HG03520 (cell line): ENCODE measurements around the gene MAP4K1.

Source experiments
- ATAC-seq: cut with Tn5 transposase; IDR thresholded peaks from one replicate; pipeline ENCODE4 v1.9.1; 2021; ENCODE audit warnings: mild to moderate bottlenecking, moderate library complexity; ENCODE audit not compliant: unreplicated experiment

Gene MAP4K1

DNA sequence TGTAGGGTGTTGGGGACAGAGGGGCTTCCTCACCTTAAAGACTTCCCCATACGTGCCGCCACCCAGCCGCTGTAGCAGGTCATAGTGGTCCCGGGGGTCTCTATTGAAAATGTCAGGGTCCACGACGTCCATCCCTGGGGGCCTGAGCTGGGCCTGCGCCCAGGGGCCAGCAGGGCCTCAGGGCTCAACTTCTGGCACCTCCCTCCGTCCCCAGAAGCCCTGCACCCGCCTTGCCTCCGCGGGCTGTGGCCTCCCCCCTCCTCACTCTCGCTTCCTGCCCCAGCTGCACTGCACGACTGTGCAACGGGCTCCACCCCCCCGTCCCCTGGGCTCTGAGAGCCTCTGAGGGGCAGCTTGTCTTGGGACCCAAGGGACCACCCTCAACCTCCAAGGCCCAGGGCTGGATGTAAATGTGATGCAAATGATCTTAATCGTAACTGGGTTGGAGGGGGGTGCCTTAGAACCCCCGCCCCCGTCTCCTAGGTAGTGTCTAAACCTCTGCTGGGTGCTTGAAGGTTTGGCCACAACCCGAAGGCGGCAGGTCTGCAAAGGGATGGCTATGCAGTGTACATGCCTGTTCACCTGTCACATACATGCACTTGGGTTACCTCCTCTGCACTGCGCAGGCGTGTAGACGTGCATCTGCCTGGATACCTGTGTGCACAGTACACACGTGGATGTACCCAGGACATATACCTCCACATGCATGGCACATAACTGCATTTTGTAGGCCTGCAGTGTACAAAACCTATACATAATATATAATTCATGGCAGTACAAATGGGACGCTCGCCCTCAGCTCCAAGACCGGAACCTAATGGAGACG is at the start of gene MAP4K1:
TSS of gene MAP4K1 (minus strand) at position 190 of the 826 bp plus-strand sequence. CDS start at position 132, 58 bp downstream.
- peak; percentile 43 for ATAC-seq

DNA sequence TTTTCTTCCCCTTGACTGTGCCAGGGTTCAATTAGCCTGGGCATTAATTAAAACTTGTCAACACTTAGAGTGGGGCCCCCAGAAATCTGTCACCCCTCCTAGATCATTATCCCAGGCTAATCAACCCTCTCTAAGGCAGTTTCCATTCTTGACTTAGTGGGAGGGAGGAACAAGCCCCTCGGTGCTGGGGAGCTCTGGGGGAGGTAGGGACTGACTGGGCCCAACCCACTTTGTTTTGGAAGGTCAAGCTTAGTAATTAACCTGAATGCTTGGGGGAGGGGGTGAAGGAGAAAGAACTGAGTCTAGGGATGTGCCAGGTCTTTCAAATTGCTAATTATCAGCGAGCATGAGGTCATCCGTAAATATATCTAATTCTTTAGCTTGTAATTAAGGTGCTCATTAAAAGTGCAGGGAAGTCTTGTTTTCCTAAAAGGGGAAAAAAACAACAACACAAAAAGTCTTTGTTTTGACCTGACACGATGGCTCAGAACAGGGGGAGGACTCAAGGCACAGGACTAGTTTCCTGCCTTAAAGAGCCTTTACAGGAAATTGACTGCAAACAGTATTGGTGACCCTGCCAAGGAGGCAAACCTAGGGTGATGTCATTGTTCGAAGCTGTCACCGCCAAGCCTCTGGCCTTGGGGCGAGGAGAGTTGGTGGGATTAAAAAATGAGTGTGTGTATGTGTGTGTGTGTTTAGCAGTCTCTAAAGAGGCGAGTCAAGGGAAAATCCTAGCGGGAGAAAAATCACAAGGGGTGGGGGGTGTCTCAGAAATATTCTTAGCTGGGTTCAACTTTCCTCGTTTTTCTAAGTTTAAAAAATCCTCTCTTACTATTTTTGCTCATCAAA is 49.1 kb upstream of the MAP4K1 start:
- ATAC-seq: no peak

DNA sequence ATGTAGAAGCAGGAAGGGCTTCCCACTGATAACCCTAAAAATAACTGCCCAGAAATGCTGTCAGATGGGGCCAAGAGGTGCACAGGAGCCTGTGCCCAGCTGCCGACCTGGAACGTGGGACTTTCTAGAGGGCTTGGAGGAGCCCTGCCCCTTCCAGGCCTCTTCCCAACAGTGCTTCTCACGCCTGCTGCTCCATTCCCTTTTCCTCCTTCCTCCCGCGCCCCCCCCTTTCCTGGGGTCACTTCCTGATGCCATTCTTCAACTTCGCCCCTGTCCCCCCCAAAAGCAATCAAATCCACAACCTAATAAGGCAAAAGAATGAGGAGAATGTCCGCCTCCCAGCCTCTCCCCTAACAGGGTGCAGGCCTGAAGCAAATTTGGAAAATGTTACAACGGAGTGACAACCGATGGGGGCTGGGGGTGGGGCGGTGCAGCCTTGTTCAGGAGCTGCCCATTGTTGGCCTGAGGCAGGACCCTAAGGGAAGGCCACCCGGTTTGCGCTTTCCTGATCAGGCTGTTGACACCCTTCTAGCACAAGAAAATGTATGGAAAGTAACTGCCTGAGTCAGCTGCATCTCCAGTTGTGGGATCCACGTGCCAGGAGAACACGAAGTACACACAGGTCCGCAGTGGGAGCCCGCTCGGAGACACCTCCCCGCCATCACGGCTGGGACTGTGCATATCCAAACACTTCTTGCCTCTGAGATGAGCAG is 48.4 kb upstream of the MAP4K1 start:
- no peak for ATAC-seq

DNA sequence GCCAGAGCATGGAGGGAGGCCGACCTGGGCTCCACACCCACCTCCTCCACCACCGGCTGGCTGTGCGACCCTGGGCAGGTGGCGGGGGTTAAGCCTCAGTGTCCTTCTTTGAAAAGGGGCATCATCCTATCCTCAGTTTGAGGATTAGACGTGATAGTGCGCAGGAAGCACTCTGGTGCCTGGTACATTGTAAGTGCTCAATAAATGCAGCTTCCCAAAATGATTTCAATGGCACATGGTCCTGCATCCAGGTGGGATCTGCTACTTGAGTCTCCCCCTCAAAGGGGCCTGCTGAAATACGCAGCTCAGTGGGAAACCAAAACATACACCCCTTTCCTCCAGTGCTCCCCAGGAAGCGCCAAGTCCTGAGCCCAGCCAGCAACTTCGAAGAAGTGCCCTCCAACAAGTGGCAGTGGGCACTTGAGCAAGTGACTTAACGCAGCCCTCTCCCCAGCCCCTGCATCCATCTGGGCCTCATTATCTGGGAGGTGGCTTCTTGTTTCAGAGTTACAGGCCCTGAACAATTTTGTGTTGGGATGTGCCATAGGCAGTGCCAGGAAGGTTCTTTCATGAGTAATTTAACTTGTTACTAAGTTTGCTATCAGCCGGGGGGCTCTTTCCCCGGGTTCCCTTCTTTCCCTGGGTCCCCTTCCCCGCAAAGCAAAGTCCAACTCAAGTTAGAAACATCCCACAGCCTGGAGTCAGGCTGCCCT is 47.6 kb upstream of the MAP4K1 start:
- no peak for ATAC-seq

DNA sequence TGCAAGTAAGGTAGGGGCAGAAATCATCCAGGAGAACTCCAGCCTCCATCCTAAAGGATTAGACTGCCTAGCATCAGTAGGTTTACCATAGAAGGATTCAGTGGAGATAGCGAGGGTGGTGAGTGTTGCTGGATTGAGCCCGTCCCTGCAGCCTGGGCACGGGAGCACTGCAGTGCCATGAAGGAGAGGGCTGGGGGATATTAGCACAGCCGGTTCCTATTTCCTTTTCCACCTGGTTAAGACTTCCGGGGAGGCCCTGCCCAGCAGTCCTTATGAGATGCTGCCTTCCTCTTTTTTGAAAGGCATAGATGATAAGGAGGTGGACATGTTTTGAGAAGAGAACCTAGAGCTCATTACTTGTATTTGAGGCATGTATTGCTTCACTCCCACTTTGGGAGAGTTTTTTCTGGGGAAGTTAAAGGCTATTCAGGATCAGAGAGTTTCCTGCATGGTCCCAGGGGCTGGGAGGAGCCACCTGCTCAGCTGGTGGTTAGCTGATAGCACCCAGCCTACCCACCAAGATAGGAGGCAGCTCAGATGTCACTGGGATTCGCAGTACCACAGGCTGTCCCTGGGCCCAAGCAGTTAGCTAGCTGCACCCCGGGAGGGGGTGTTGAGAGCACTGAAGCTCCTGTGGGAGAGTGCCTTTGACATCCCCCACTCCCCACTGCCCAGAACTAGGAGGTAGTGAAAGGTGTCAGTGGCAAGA is 46.9 kb upstream of the MAP4K1 start:
- ATAC-seq: no peak

DNA sequence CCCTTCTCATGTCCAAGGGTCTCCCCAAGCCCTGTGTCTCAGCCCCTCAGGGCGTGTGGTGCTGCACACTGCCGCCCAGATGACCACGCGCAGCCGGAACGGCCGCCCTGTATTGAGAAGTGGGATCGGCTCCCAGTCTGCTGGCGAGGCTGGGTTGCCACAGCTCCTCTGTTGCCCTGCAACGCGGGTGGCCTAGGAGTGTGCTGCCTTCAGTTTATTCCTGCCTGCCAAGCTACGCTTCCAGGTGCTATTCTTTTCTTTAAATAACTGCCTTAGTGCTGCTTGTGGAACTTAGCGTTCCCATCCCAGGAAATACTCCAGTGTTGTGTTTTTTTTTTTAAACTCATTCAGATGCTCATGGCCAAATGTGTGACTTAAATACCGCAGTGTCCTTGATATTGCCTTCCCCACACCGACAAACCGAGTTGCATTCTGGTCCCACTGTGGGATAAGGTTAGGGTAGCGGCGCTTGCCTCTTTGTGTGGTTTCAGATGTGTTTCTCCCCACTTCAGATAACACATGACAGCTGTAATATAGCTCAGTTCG is 46.3 kb upstream of the MAP4K1 start:
- no peak for ATAC-seq

DNA sequence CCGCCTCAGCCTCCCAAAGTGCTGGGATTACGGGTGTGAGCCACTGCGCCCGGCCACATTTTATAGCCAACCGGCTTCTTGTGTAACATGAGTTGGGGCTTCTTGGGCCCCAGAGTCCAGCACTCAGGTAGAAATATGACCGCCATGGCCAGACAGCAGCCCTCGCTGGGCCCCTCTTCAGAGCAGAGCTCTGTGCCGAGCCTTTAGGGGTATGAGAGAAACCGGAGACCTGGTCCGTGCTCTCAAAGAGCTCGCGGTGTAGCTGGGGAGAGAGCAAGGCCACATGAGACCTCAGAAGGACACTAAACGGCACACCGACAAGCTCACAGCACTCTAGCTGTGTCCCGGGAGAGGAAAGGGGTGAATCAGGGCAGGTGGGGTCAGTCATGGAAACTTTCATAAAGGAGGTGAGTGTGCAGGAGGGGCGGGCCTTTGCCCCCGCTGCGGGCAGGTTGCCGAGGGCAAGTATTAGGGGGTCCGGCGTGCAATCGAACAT is 45.5 kb upstream of the MAP4K1 start:
- ATAC-seq: no peak

DNA sequence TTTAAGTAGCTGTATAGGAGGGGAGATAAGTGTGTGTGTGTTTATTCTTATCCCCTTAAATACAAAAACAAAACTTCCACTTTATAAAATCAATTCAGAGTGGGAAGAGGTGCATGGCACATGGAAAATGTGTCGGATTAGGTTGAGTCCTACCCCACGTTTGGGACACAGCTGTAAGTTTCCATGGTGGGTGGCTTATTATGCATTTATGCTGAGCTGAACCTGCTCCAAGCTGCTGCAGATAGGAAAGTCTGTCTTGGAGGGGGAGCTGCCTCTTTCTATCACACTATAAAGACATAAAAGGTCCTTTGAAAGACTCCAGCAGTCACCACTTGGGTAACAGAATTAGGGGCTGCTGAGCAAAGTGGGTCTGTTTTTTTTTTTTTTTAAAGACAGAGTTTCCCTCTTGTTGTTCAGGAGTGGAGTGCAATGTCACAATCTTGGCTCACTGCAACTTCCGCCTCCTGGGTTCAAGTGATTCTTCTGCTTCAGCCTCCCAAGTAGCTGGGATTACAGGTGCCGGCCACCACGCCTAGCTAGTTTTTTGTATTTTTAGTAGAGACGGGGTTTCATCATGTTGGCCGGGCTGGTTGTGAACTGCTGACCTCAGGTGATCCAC is 44.9 kb upstream of the MAP4K1 start:
- ATAC-seq: no peak

DNA sequence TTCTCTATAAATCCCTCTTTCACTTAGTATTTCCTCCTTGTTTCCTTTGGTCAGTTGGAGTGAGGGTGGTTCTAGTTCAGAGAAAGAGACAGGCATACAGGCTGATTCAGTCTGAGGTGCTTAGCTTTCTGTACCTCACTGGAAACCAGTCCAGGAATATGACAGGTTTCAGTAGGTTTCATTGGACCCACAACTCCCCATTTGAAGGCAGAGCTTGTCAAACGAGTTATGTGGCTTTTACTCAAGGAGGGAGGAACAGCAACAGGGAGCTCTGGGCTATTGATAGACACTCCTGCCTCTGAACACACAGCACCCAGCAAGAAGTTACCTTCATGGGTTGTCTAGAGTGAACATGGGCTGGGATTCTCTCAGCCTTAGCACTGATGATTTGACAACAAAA is 44.2 kb upstream of the MAP4K1 start:
- no peak for ATAC-seq

DNA sequence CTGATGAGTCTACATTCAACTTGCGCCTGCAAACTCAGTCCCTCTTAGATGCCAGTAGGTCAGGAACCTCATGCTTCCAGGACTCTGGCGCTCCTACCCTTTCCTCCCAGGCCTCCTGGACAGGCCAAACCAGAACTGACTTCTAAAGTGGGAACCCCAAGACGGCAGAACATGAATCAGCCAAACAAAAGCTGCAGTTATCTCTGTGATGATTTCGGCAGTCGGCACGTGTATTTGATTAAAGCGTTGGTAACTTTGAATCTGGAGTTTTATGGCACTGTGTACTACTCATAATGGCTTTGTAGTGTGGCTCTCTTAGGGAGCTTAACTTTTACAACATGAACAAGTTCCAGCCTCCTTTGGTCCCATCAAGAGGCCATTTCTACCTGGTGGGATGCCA is 43.4 kb upstream of the MAP4K1 start:
- ATAC-seq: no peak

DNA sequence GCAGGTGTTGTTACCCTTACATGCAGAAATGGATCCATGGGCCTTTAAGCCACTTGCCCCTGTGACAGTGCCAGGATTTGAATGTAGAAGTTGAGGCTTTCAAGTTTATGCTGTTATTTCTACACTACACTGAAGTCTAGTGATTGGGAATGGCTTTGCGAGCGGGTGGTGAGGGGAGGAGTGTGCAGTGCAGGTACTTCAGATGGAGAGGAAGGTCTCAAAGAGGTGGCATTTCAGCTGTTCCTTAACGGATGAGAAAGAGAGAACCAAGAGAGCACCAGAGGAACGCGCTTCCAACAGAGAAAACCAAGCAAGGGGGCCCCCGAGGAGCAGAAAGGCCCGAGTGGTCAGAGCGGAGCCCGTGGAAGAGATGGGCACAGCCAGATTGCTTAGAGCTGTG is 43.0 kb upstream of the MAP4K1 start:
- no peak for ATAC-seq

DNA sequence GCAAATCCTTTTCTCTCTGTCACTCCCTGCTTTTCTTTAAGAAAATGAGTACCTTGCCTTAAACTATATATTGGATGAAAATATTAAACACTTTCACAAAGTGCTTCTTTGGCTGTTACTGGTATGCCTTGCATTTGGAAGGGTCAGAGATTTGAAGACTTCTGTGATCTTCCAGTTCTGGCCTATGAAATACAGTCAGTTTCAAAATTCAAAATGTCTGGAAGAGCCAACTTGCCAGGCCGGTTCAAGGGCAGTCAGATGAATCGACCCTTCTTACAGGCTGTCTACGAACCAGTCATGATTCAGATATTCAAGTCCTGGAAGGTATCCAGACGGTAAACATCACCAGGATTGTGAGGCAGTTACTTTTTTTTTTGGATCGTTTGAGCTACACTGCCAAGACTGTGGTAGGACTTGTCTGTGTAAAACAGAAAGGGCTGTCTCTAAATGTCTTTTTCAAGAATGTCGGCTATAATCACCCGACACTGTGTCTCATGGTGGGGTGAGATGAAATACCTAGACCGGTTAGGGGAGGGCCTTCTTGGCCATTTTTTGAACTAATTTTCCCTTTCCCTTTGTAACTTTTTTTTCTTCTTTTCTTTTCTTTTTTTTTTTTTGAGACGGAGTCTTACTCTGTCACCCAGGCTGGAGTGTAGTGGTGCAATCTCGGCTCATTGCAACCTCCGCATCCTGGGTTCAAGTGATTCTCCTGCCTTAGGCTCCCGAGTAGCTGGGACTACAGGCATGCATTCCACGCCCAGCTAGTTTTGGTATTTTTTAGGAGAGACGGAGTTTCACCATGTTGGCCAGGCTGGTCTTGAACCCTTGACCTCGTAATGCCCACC is 40.9 kb upstream of the MAP4K1 start:
- ATAC-seq: no peak

DNA sequence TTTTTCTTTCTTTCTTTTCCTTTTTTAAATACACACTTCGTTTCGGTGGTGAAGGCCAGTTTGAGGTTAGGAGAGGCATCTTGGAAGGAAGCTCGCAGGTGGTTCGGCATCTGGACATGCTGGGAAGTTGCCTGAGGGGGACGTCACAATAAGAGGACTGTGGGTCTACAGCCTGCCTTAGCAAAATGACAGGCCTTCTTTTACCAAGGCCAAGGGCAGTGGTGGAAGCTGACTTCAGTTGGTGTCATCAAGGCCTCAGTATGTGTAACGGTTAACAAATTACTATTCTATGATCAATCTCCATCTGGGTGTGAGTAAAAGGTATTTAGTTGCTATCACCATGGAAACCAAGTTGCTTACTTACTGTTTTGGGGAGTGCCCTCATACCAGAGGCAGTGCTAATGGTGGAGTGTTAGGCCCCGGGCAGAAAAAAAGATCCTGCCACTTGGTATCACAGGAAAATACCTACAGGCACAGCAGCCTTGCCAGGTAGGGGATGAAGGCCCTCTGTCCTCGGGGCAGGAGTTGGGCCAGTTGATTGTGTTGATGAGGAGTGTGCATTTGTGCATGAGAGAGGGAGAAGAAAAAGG is 40.0 kb upstream of the MAP4K1 start:
- ATAC-seq: no peak

DNA sequence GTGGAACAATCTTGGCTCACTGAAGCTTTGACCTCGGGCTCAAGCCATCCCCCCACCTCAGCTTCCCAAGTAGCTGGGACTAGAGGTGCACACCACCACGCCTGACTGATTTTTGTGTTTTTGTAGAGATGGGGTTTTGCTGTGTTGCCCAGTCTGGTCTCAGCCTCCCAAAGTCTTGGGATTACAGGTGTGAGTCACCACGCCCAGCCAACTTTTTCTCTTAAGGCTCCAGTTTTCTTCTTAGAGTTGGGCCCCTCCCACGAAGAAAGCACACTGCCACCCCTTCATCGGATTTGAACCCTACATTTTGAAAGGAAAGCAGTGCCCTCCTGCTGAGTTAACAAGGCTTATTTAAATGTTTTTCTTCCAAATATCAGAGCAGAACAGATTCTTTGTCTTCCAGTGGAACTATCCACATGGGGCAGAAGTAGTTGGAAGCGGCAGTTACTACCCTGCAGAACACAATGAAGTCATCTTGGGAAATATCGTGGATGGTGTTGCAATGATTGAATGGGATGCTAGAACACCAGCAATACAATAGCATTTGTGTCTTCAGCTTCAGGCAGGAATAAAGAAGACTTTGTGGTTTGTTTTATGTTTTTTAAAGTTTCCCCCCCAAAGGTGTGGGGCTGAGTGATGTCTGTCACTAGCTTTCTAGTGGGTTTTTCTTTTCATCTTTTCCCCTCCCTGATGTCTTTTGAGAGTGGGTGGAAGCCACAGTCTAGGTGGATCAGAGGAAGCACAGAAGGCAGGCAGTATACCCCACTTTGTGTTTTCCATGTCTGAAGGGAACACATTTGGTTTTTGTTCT is 38.6 kb upstream of the MAP4K1 start:
- no peak for ATAC-seq

DNA sequence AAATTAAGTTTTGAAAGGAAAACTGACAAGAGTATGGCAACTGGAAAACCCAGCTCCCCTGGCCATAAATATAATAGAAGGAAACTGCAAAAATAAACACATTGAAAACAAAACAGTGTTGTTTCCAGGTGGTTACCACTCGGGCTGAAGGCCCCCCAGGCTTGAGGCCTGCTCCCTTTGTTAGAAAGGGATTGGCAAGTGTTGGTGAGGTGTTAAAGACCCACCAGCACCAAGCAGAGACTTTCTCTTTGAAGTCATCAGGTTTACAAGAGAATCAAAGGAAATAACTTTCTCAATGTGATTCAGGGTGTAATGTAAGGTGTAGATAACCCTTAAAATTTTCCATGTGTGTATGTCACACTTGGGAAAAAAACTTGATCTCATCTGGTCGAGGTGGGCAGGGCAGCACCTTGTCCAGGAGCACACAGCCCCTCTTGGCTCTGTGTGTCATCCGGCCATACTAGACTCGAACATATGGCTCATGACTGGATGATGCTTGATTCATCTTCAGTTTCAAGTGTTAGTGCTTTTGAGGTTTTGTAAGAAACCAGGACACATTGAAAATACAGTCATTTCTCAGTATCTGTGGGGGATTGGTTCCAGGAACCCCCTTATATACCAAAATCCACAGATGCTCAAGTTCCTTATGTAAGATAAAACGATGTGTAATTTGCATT is 37.5 kb upstream of the MAP4K1 start:
- no peak for ATAC-seq

DNA sequence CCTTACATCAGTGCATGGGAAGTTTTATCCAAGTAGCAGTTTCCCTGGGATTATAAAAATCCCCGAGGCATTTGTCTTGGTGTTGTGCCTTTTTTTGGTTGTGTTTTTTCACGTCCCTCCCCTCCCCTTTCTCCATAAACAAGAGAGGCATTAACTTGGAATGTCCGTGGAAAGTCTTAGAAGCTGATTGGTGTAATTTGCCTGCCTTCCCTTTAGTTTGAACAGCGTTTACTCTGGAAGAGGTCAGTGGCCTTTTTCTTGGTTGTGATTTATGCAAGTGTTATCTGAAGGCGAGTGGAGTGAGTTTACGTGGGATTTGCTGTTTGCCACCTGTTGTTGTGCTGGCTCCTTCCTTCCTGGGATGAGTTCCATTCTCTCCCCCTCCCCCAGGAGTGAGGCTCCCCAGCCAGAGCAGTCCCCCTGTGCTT is 36.9 kb upstream of the MAP4K1 start:
- no peak for ATAC-seq
